Fibroblast of mammary gland (primary cell): ENCODE data around the gene WDR55.
A peak's percentile ranks its signal among the peaks of the same experiment; 100 is the strongest.
"Not testable (repeated sequence)": the region's sequence is repeated elsewhere in the genome, so short reads cannot be mapped to it uniquely, and the experiment has no call there.

Experiments used
- DNase-seq: peaks from one replicate; pipeline ENCODE4 v3.0.0-alpha.2; 2010; ENCODE audit warnings: low read depth
- H3K4me3 ChIP-seq: 2 replicates; pipeline ENCODE4 v1.5.1; 2011; ENCODE audit warnings: low read depth, mild to moderate bottlenecking, low read length, moderate library complexity; ENCODE audit not compliant: control insufficient read depth
- TF ChIP-seq, protein P1 (sequence below): conservative IDR thresholded peaks from 2 replicates; pipeline ENCODE4 v1.5.1; 2011; ENCODE audit warnings: low read depth, low read length, inconsistent platforms; ENCODE audit not compliant: control insufficient read depth, insufficient read depth

WDR55 gene

DNA sequence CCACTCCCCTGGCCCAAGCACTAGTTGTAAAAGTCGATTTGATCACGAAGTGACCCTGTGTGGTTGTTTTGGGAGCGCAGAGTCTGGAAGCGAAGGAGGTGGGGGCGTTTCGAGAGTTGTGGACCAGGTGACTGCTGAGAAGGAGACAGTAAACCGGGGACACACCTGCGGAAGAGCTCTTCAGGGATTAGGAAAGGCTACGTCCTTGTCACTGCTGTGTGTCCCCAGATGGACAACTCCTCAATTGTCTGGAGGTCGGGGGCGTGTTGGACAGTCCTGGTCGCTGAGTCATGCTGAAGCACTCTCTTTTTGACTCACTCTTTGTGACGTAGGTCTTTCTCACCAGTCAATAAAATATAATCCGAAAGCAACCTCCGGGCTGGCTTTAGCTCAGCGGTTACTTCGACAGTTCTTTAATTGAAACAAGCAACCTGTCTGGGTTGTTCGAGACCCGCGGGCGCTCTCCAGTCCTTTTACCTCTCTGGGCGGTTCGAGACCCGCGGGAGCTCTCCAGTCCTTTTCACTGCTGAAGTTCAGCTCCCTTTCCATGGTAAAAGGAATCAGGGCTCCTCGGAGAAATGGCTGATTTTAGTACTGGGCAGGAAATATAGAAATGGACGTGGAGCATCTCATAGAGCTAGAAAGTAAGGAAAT is 46.3 kb downstream of the WDR55 start:
- peak overlapping the region; percentile 87 for H3K4me3 ChIP-seq
- TF ChIP-seq, protein P1, sequence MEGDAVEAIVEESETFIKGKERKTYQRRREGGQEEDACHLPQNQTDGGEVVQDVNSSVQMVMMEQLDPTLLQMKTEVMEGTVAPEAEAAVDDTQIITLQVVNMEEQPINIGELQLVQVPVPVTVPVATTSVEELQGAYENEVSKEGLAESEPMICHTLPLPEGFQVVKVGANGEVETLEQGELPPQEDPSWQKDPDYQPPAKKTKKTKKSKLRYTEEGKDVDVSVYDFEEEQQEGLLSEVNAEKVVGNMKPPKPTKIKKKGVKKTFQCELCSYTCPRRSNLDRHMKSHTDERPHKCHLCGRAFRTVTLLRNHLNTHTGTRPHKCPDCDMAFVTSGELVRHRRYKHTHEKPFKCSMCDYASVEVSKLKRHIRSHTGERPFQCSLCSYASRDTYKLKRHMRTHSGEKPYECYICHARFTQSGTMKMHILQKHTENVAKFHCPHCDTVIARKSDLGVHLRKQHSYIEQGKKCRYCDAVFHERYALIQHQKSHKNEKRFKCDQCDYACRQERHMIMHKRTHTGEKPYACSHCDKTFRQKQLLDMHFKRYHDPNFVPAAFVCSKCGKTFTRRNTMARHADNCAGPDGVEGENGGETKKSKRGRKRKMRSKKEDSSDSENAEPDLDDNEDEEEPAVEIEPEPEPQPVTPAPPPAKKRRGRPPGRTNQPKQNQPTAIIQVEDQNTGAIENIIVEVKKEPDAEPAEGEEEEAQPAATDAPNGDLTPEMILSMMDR: no peak
- DNase-seq: peak; percentile 98

DNA sequence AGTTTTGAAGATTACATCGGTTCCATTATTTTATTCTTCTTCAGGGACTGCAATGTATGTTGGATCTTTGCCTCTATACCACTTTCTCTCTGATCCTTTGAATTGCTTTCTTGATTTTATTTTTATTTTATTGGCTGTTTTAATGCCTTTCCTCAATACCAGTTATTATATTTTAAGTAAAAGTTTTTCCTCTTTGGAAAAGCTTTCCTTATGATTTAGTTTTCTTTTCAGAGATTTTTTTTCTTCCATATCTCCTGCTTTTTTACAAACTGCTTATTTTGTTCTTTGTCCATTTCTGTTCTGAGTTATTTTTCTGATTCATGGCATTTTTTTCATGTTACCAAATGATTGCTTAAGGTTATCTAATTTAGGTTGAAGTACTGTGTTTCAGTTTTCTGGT is 47.1 kb downstream of the WDR55 start:
- DNase-seq: no peak
- H3K4me3 ChIP-seq: no peak overlapping the region
- TF ChIP-seq, protein P1: no peak

DNA sequence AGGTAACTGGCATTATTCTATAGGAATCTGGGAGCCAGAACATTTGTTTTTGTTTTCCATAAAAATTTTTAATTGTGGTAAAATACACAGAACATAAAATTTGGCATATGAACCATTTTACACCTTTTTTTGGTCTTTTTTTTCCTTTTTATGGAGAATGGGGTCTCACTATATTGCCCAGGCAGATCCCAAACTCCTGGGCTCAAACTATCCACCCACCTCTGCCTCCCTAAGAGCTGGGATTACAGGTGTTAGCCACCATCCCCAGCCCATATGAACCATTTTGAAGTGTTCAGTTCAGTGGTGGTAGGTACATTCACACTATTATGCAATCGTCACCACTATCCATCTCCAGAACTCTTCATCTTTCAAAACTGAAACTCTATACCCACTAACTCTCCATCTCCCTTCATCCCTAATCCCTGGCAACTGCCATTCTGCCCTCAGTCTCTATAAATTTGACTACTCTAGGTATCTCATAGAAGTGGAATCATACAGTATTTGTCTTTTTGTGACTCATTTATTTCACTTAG is 48.9 kb downstream of the WDR55 start:
- no peak for DNase-seq
- TF ChIP-seq, protein P1: no peak
- no peak overlapping the region for H3K4me3 ChIP-seq

DNA sequence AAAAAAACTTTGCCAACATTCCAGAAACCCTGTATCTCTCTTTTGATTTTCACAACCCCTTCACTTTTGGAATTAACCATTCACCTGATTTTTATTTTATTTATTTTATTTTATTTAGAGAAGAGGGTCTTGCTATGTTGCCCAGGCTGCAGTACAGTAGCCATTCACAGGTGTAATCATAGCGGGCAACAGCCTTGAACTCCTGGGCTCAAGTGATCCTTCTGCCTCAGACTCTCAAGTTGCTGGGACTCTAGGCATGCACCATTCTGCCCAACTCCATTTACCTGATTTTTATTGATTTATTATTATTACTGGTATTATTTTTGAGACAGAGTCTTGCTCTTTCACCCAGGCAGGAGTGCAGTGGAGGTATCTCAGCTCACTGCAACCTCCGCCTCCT is 51.5 kb downstream of the WDR55 start:
- H3K4me3 ChIP-seq, DNase-seq: not testable (repeated sequence)

- TF ChIP-seq, protein P1: no peak
- H3K4me3 ChIP-seq: peak overlapping the region; percentile 30
These were observed 53.5 kb downstream of the WDR55 start for GRCh38 chr5:140718266-140718592.

DNA sequence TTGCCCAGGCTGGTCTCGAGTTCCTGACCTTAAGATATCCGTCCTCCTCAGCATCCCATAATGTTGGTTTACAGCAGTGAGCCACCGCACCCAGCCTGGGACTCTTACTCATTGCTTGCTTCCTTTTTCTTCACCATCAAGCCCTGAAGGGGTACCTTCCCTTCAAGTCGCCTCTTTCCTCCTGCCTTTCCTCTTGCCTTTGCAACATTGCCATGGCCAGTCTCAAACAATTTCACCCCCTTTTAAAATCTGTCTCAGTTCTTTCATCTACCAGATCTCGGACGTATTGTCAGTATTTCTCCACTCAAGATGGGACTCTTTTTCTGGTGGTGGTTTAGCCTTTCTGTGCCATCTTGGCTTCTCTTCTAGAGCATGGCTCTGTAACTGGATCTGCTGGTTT is 56.0 kb downstream of the WDR55 start:
- not testable (repeated sequence) for DNase-seq, H3K4me3 ChIP-seq

More at GRCh38 chr5:140718266-140718592, 53.5 kb downstream of the WDR55 start:
- no peak for DNase-seq

DNA sequence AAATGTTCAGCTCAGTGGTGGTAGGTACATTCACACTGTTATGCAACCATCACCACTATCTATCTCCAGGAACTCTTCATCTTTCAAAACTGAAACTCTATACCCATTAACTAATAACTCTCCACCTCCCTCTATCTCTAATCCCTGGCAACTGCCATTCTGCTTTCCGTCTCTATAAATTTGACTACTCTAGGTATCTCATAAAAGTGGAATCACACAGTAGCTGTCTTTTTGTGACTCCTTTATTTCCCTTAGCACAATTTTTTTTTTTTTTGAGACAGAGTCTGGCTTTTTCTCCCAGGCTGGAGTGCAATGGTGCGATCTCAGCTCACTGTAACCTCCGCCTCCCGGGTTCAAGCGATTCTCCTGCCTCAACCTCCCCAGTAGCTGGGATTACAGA is 56.7 kb downstream of the WDR55 start:
- DNase-seq, H3K4me3 ChIP-seq: not testable (repeated sequence)
